GM12878 (cell line): ENCODE results near the gene EML3. TPM values are rescaled to one million over a fixed set of nuclear protein-coding genes. Genes with fewer than 3 reads are reported as not detected.

ENCODE experiments used
- ATF2 ChIP-seq: IDR thresholded peaks from 2 replicates; pipeline ENCODE4 v1.6.1; 2012; ENCODE audit warnings: low read length, inconsistent platforms
- CEBPZ ChIP-seq: fragments of 150-350 bp; IDR thresholded peaks from 2 replicates; pipeline ENCODE4 v1.6.1; 2016; ENCODE audit warnings: low read depth, low read length
- EGR1 ChIP-seq, 2 experiments: IDR thresholded peaks; 1 replicate in 1 of 2; 2 replicates in 1 of 2; pipeline ENCODE4 v1.6.1; 2011 to 2012; ENCODE audit warnings: low read depth in 2 of 2, low read length in 2 of 2, borderline replicate concordance in 1 of 2, mild to moderate bottlenecking in 1 of 2, moderate library complexity in 1 of 2
- ETV6 ChIP-seq, 2 experiments: fragments of 450-650 bp in 1 of 2; IDR thresholded peaks in 1 of 2; conservative IDR thresholded peaks in 1 of 2; 2 replicates each; pipeline ENCODE4 v1.6.1; 2014; ENCODE audit warnings: antibody characterized with exemption in 1 of 2, borderline replicate concordance in 1 of 2, low read depth in 1 of 2, mild to moderate bottlenecking in 1 of 2, moderate library complexity in 1 of 2
- HCFC1 ChIP-seq: fragments of 150-350 bp; IDR thresholded peaks from 2 replicates; pipeline ENCODE4 v1.6.1; 2014; ENCODE audit warnings: low read length
- MTA3 ChIP-seq: IDR thresholded peaks from 2 replicates; pipeline ENCODE4 v1.6.1; 2012; ENCODE audit warnings: low read length, inconsistent platforms, borderline replicate concordance
- NFIC ChIP-seq: IDR thresholded peaks from 2 replicates; pipeline ENCODE4 v1.6.1; 2012; ENCODE audit warnings: low read depth, mild to moderate bottlenecking, inconsistent platforms, low read length, moderate library complexity
- PAX8 ChIP-seq: fragments of 450-650 bp; IDR thresholded peaks from 2 replicates; pipeline ENCODE4 v1.6.1; 2017; ENCODE audit warnings: mild to moderate bottlenecking, moderate library complexity
- PKNOX1 ChIP-seq: fragments of 450-650 bp; IDR thresholded peaks from 2 replicates; pipeline ENCODE4 v1.6.1; 2016; ENCODE audit warnings: mild to moderate bottlenecking
- POU2F2 ChIP-seq: IDR thresholded peaks from 3 replicates; pipeline ENCODE4 v1.6.1; 2011; ENCODE audit warnings: low read depth, mild to moderate bottlenecking, low read length, borderline replicate concordance
- SIN3A ChIP-seq: IDR thresholded peaks from 2 replicates; pipeline ENCODE4 v1.6.1; 2012; ENCODE audit warnings: low read depth, low read length, improper control_type of control experiment
- SMAD5 ChIP-seq: IDR thresholded peaks from 2 replicates; pipeline ENCODE4 v1.6.1; 2016; ENCODE audit warnings: antibody characterized with exemption, low read depth
- SPI1 ChIP-seq: IDR thresholded peaks from 2 replicates; pipeline ENCODE4 v1.6.1; 2011; ENCODE audit warnings: low read depth, mild to moderate bottlenecking, low read length, moderate library complexity, borderline replicate concordance; ENCODE audit not compliant: insufficient read depth
- SUPT20H ChIP-seq: IDR thresholded peaks from 2 replicates; pipeline ENCODE4 v1.6.1; 2011; ENCODE audit warnings: low read depth, mild to moderate bottlenecking, low read length, moderate library complexity, borderline replicate concordance; ENCODE audit not compliant: control insufficient read depth
- TAF1 ChIP-seq: IDR thresholded peaks from 2 replicates; pipeline ENCODE4 v1.6.1; 2011; ENCODE audit warnings: mild to moderate bottlenecking, low read depth, low read length, borderline replicate concordance
- TCF3 ChIP-seq: IDR thresholded peaks from 2 replicates; pipeline ENCODE4 v1.6.1; 2012; ENCODE audit warnings: low read depth, mild to moderate bottlenecking, low read length, borderline replicate concordance; ENCODE audit not compliant: insufficient read depth
- ZNF592 ChIP-seq: fragments of 450-650 bp; IDR thresholded peaks from 2 replicates; pipeline ENCODE4 v1.6.1; 2017; ENCODE audit warnings: mild to moderate bottlenecking, moderate library complexity
- polyA plus RNA-seq, 11 experiments: library from polyadenylated mRNA; depleted of rRNA in 4 of 11; unstranded in 6 of 11; stranded (reverse) in 5 of 11; fragments of >200 nt; fragmentation: Nextera tagmentation in 4 of 11; fragmentation: Illumina TruSeq in 1 of 11; extraction: Ambion mirVana in 4 of 11; extraction: Trizol in 1 of 11; gene quantifications; 1 replicate in 1 of 11; 2 replicates in 10 of 11; pipeline versions ENCODE4 v1.2.1 to v1.2.3, GENCODE V29; 2011 to 2016; ENCODE audit warnings: inconsistent platforms in 2 of 11, missing spikeins in 2 of 11, low read depth in 1 of 11
- total RNA-seq, 4 experiments: library from RNA; depleted of rRNA in 3 of 4; stranded (reverse); fragments of >200 nt in 3 of 4; fragmentation: Illumina TruSeq in 1 of 4; extraction: Trizol in 1 of 4; gene quantifications; 2 replicates each; pipeline versions ENCODE4 v1.2.1 to v1.2.3, GENCODE V29; 2013 to 2021

The EML3 gene
- total and polyA plus RNA-seq, 10 of the 15 experiments (the other 5 are each of a cell fraction or from before 2014, with no cell fraction given) = 0.58 to 82.5 (median 24.8) TPM

GRCh38 chr11:62574363-62575071 lies 38.1 kb downstream of the EML3 start (continued):
- no peak for TF ChIP-seq NFIC
- no peak for TF ChIP-seq CEBPZ
- peak; percentile 85; the same call in 1 of the 2 replicates for TF ChIP-seq MTA3
- TF ChIP-seq ETV6 (conservative IDR thresholded peaks at IDR 0.05 in 1 of 2, IDR thresholded peaks at IDR 0.05 in 1 of 2; ENCODE audit: borderline replicate concordance in 1 of 2, low read depth in 1 of 2) = no peak
- TF ChIP-seq PKNOX1 = no peak
- TF ChIP-seq SPI1 = no peak
- no peak for TF ChIP-seq TCF3
- TF ChIP-seq TAF1 = no peak
- TF ChIP-seq SMAD5 = no peak; the same call in 1 of the 2 replicates
- TF ChIP-seq POU2F2 = no peak; the same call in 2 of the 3 replicates
- TF ChIP-seq EGR1 (IDR thresholded peaks at IDR 0.05; ENCODE audit: borderline replicate concordance in 1 of 2, low read depth in 2 of 2, low read length in 2 of 2) = 0 out of 3 replicates have a peak, but pooled peaks of 1 of the 2 experiments have one; percentile 18
- no peak for TF ChIP-seq SUPT20H
- TF ChIP-seq HCFC1 = no peak
- TF ChIP-seq ZNF592 = no peak
- no peak for TF ChIP-seq SIN3A
- no peak for TF ChIP-seq PAX8
- no peak for TF ChIP-seq ATF2
